K562 (cell line): ENCODE measurements around the gene OR4D6. TPM values are rescaled to one million over a fixed set of nuclear protein-coding genes. Genes with fewer than 3 reads are reported as not detected.

Source experiments
- ATAC-seq: fragments of 200-7000 bp; cut with Tn5 transposase; 3 replicates; pipeline ENCODE4 v1.9.1; 2020; ENCODE audit warnings: moderate library complexity
- BruUV-seq: library from RNA; stranded (reverse); fragments of 400-500 nt; replicated peaks from 2 replicates; lab custom pipeline; 2021; lab: Mats Ljungman, UMichigan
- CTCF ChIA-PET: fragments of 300-600 bp; formaldehyde crosslinking; extraction: SDS; loops from one replicate; lab custom pipeline; 2021; ENCODE audit warnings: low intra/inter-chr PET ratio; lab: Yijun Ruan, JAX
- POLR2A ChIA-PET: fragments of 300-600, 350-650 bp; sonication (Branson Sonifier 250); formaldehyde crosslinking; extraction: SDS; loops from one replicate; lab custom pipeline; 2021; ENCODE audit warnings: antibody characterized with exemption, inconsistent platforms; lab: Yijun Ruan, JAX
- DNase-seq, 4 experiments: peaks; one replicate each; pipeline versions ENCODE4 v3.0.0 to v3.0.0-alpha.2; 2011 to 2018; ENCODE audit warnings: low spot score in 3 of 4, mixed read lengths in 3 of 4; ENCODE audit errors: extremely low read depth in 1 of 4
- FAIRE-seq: peaks from 2 replicates; lab custom pipeline; 2011; peaks lifted over from hg19 to GRCh38; lab: Jason Lieb, UNC
- H2AFZ ChIP-seq: 2 replicates; pipeline ENCODE4 v1.6.0; 2011; ENCODE audit warnings: low read depth, low read length, control low read depth, inconsistent platforms
- H3K27ac ChIP-seq: fragments of 200-600 bp; 3 replicates; pipeline ENCODE4 v1.8.0; 2011; ENCODE audit warnings: low read depth, mild to moderate bottlenecking, control low read depth, inconsistent platforms, low read length, moderate library complexity, mixed read lengths; ENCODE audit errors: extremely low read depth
- H3K27me3 ChIP-seq, 2 experiments: fragments of 300-600 bp in 1 of 2; 2 replicates in 1 of 2; 3 replicates in 1 of 2; pipeline versions ENCODE4 v1.6.0 to v1.8.0; 2011; ENCODE audit warnings: inconsistent platforms in 2 of 2, low read length in 2 of 2, mild to moderate bottlenecking in 1 of 2, mixed read lengths in 1 of 2, moderate library complexity in 1 of 2; ENCODE audit not compliant: control insufficient read depth in 2 of 2, insufficient read depth in 2 of 2
- H3K36me3 ChIP-seq: fragments of 300-600 bp; 3 replicates; pipeline ENCODE4 v1.8.0; 2011; ENCODE audit warnings: mild to moderate bottlenecking, low read length, inconsistent platforms; ENCODE audit not compliant: control insufficient read depth, insufficient read depth
- H3K4me1 ChIP-seq, 2 experiments: fragments of 200-600 bp in 1 of 2; replicated peaks in 1 of 2; 2 replicates in 1 of 2; 3 replicates in 1 of 2; pipeline versions ENCODE4 v1.5.1 to v1.8.0; 2011; ENCODE audit warnings: inconsistent platforms in 2 of 2, low read length in 2 of 2, mild to moderate bottlenecking in 1 of 2, mixed read lengths in 1 of 2, moderate library complexity in 1 of 2; ENCODE audit not compliant: control insufficient read depth in 2 of 2, insufficient read depth in 2 of 2
- H3K4me2 ChIP-seq: 2 replicates; pipeline ENCODE4 v1.6.1; 2011; ENCODE audit warnings: low read length, control low read depth, inconsistent platforms, mixed read lengths; ENCODE audit not compliant: insufficient read depth
- H3K4me3 ChIP-seq: fragments of 200-600 bp; sonication (generic), shearing (Covaris generic); 2 replicates; pipeline ENCODE4 v1.5.1; 2016; ENCODE audit warnings: control low read depth, inconsistent platforms
- H3K79me2 ChIP-seq: fragments of 200-600 bp; 3 replicates; pipeline ENCODE4 v1.8.0; 2011; ENCODE audit warnings: low read length, inconsistent platforms; ENCODE audit not compliant: control insufficient read depth, insufficient read depth
- H3K9ac ChIP-seq, 2 experiments: 2 replicates each; pipeline versions ENCODE4 v1.6.0 to v1.6.1; 2011; ENCODE audit warnings: low read depth in 2 of 2, low read length in 2 of 2, control low read depth in 1 of 2, inconsistent platforms in 1 of 2, mild to moderate bottlenecking in 1 of 2, mixed read lengths in 1 of 2; ENCODE audit not compliant: insufficient read depth in 1 of 2
- H3K9me1 ChIP-seq: one replicate; pipeline ENCODE4 v1.6.0; 2011; ENCODE audit warnings: inconsistent platforms, mild to moderate bottlenecking, low read length, moderate library complexity; ENCODE audit not compliant: control insufficient read depth, insufficient read depth
- H3K9me3 ChIP-seq: replicated peaks from 2 replicates; pipeline ENCODE4 v1.5.1; 2011; ENCODE audit warnings: low read depth, low read length, inconsistent platforms; ENCODE audit not compliant: control insufficient read depth, insufficient read depth
- H4K20me1 ChIP-seq: replicated peaks from 2 replicates; pipeline ENCODE4 v1.6.1; 2011; ENCODE audit warnings: low read length, inconsistent platforms, mixed read lengths; ENCODE audit not compliant: control insufficient read depth, insufficient read depth
- SMARCC2 ChIP-seq: fragments of 450-650 bp; IDR thresholded peaks from 2 replicates; pipeline ENCODE4 v1.6.1; 2017; ENCODE audit warnings: antibody characterized with exemption, moderate library complexity, mild to moderate bottlenecking, low read depth
- YBX1 ChIP-seq: fragments of 450-650 bp; IDR thresholded peaks from 2 replicates; pipeline ENCODE4 v1.7.1; 2016; ENCODE audit warnings: mild to moderate bottlenecking
- ZFP36 ChIP-seq: fragments of 150-350 bp; IDR thresholded peaks from 2 replicates; pipeline ENCODE4 v1.6.1; 2018; ENCODE audit warnings: low read length, low read depth; ENCODE audit not compliant: partially characterized antibody
- ZNF696 ChIP-seq: fragments of 250-450 bp; sonication (Bioruptor Pico); conservative IDR thresholded peaks from 2 replicates; pipeline ENCODE4 v1.4.0; 2020; ENCODE audit warnings: mild to moderate bottlenecking, moderate library complexity
- WGBS: fragments of 100-300 bp; shearing (Covaris generic); methylation state at CpG from one replicate; pipeline ENCODE4 v1.1.6; 2016; ENCODE audit warnings: low coverage, mixed read lengths; ENCODE audit not compliant: insufficient coverage; ENCODE audit errors: missing lambda C conversion rate; 5-methylcytosine and 5-hydroxymethylcytosine counted together
- in situ Hi-C: fragments of 300-500 bp; cut with MboI; formaldehyde crosslinking; loops from 4 replicates; pipeline ENCODE4 v1.15.0; 2018; ENCODE audit warnings: inconsistent platforms, mixed read lengths
- intact Hi-C: fragments of 100-400 bp; cut with micrococcal nuclease; formaldehyde crosslinking; loops from 2 replicates; pipeline ENCODE4 v1.14.2; 2022
- polyA plus RNA-seq, 8 experiments: library from polyadenylated mRNA; depleted of rRNA in 4 of 8; stranded (reverse) in 5 of 8; unstranded in 3 of 8; fragments of >200 nt; fragmentation: Nextera tagmentation in 2 of 8; fragmentation: Illumina TruSeq in 1 of 8; extraction: Ambion mirVana in 2 of 8; extraction: Trizol in 1 of 8; gene quantifications; 2 replicates each; pipeline versions ENCODE4 v1.2.1 to v1.2.3, GENCODE V29; 2011 to 2014; ENCODE audit warnings: inconsistent platforms in 1 of 8, missing spikeins in 1 of 8
- total RNA-seq, 7 experiments: library from RNA; depleted of rRNA in 6 of 7; stranded (reverse); fragments of >200 nt in 6 of 7; fragmentation: Illumina TruSeq in 2 of 7; extraction: Trizol in 2 of 7; gene quantifications; 2 replicates each; pipeline versions ENCODE4 v1.2.1 to v1.2.3, GENCODE V29; 2011 to 2021; ENCODE audit warnings: low replicate concordance in 1 of 7
- TF ChIP-seq, protein P1 (sequence below): fragments of 450-650 bp; conservative IDR thresholded peaks from 2 replicates; pipeline ENCODE4 v1.6.1; 2016; ENCODE audit warnings: missing genetic modification characterization, low read depth, mild to moderate bottlenecking, missing compliant biosample characterization, moderate library complexity
- TF ChIP-seq, protein P2 (sequence below): fragments of 200-400 bp; formaldehyde crosslinking; IDR thresholded peaks from 2 replicates; pipeline ENCODE4 v1.6.1; 2017; ENCODE audit warnings: mild to moderate bottlenecking, low read depth, low read length, moderate library complexity
- TF ChIP-seq, protein P3 (sequence below): sonication (generic); formaldehyde crosslinking; IDR thresholded peaks from 2 replicates; pipeline ENCODE4 v1.8.0; 2022; ENCODE audit warnings: missing genetic modification reagents, mild to moderate bottlenecking, borderline replicate concordance
- TF ChIP-seq, protein P4 (sequence below): sonication (generic); formaldehyde crosslinking; IDR thresholded peaks from 2 replicates; pipeline ENCODE4 v1.8.1; 2023; ENCODE audit warnings: mild to moderate bottlenecking, missing genetic modification reagents, moderate library complexity
- TF ChIP-seq, protein P5 (sequence below): fragments of 250-450 bp; sonication (Bioruptor Pico); IDR thresholded peaks from 2 replicates; pipeline ENCODE4 v1.4.0; 2020; ENCODE audit warnings: mild to moderate bottlenecking

The OR4D6 gene
- total and polyA plus RNA-seq, 9 of the 15 experiments (the other 6 are each of a cell fraction or from before 2014, with no cell fraction given), result not detected

DNA sequence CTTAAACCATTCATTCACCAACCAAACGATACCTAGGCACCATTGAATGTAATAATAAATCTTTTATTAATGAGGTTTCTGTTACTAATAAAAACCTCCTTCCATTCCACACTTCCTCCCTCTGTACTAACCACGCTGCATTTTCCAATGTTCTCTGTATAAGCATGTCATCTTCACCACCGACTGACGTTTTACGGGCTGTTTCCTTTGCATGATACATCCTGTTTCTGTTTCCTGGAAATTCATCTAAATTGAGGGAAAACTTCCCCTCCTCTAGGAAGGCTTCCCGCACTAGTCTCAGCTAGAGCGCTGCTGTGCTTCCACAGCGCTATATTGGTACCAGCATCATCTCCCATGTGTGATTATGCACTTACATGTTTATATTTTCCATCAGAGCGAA is 18.4 kb downstream of the OR4D6 start:
- Histone ChIP-seq H3K9me1 (no peaks in the 10 kb centered on the region), H3K9me3 (no peaks in the 10 kb centered on the region), H3K9ac (no peak overlapping the region), H3K4me3 (no peak overlapping the region), H3K4me2 (no peak overlapping the region), H3K27me3 (peaks cover 6 to 12% of the 10 kb centered on the region in 2 experiments; a peak in 3 of 5 replicates), H2AFZ (no peak overlapping the region), H3K27ac (no peak overlapping the region), H3K79me2 (no peaks in the 10 kb centered on the region), H3K4me1 (no peaks in the 10 kb centered on the region), H3K36me3 (no peaks in the 10 kb centered on the region), H4K20me1 (no peaks in the 10 kb centered on the region)
- 7% methylated on average over 9 of the region's 9 CpGs for WGBS
- in situ Hi-C loops, result no loop called here
- ChIA-PET POLR2A (interaction anchor here (0.9 kb wide), 1 partner anchor 11 kb away, joined by 3 read pairs; no protein-coding TSS in a partner anchor), CTCF (no interaction called here)
- no TSS peak for BruUV-seq
- FAIRE-seq (no peak), DNase-seq (no peak), ATAC-seq (no peak)
- intact Hi-C loops, result no loop called here
- TF ChIP-seq ZFP36, result no peak
- TF ChIP-seq, protein P1, sequence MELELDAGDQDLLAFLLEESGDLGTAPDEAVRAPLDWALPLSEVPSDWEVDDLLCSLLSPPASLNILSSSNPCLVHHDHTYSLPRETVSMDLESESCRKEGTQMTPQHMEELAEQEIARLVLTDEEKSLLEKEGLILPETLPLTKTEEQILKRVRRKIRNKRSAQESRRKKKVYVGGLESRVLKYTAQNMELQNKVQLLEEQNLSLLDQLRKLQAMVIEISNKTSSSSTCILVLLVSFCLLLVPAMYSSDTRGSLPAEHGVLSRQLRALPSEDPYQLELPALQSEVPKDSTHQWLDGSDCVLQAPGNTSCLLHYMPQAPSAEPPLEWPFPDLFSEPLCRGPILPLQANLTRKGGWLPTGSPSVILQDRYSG, result no peak
- no peak for TF ChIP-seq ZNF696
- TF ChIP-seq, protein P2, sequence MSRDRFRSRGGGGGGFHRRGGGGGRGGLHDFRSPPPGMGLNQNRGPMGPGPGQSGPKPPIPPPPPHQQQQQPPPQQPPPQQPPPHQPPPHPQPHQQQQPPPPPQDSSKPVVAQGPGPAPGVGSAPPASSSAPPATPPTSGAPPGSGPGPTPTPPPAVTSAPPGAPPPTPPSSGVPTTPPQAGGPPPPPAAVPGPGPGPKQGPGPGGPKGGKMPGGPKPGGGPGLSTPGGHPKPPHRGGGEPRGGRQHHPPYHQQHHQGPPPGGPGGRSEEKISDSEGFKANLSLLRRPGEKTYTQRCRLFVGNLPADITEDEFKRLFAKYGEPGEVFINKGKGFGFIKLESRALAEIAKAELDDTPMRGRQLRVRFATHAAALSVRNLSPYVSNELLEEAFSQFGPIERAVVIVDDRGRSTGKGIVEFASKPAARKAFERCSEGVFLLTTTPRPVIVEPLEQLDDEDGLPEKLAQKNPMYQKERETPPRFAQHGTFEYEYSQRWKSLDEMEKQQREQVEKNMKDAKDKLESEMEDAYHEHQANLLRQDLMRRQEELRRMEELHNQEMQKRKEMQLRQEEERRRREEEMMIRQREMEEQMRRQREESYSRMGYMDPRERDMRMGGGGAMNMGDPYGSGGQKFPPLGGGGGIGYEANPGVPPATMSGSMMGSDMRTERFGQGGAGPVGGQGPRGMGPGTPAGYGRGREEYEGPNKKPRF, result no peak
- no peak for TF ChIP-seq YBX1
- TF ChIP-seq, protein P3, sequence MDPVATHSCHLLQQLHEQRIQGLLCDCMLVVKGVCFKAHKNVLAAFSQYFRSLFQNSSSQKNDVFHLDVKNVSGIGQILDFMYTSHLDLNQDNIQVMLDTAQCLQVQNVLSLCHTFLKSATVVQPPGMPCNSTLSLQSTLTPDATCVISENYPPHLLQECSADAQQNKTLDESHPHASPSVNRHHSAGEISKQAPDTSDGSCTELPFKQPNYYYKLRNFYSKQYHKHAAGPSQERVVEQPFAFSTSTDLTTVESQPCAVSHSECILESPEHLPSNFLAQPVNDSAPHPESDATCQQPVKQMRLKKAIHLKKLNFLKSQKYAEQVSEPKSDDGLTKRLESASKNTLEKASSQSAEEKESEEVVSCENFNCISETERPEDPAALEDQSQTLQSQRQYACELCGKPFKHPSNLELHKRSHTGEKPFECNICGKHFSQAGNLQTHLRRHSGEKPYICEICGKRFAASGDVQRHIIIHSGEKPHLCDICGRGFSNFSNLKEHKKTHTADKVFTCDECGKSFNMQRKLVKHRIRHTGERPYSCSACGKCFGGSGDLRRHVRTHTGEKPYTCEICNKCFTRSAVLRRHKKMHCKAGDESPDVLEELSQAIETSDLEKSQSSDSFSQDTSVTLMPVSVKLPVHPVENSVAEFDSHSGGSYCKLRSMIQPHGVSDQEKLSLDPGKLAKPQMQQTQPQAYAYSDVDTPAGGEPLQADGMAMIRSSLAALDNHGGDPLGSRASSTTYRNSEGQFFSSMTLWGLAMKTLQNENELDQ (CRISPR knock-in tag), result no peak
- TF ChIP-seq, protein P4, sequence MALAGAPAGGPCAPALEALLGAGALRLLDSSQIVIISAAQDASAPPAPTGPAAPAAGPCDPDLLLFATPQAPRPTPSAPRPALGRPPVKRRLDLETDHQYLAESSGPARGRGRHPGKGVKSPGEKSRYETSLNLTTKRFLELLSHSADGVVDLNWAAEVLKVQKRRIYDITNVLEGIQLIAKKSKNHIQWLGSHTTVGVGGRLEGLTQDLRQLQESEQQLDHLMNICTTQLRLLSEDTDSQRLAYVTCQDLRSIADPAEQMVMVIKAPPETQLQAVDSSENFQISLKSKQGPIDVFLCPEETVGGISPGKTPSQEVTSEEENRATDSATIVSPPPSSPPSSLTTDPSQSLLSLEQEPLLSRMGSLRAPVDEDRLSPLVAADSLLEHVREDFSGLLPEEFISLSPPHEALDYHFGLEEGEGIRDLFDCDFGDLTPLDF, result no peak
- TF ChIP-seq, protein P5, sequence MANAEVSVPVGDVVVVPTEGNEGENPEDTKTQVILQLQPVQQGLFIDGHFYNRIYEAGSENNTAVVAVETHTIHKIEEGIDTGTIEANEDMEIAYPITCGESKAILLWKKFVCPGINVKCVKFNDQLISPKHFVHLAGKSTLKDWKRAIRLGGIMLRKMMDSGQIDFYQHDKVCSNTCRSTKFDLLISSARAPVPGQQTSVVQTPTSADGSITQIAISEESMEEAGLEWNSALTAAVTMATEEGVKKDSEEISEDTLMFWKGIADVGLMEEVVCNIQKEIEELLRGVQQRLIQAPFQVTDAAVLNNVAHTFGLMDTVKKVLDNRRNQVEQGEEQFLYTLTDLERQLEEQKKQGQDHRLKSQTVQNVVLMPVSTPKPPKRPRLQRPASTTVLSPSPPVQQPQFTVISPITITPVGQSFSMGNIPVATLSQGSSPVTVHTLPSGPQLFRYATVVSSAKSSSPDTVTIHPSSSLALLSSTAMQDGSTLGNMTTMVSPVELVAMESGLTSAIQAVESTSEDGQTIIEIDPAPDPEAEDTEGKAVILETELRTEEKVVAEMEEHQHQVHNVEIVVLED (CRISPR knock-in tag), result no peak
- TF ChIP-seq SMARCC2, result no peak
